ENCODE data around the gene CPNE5.

Gene CPNE5

DNA sequence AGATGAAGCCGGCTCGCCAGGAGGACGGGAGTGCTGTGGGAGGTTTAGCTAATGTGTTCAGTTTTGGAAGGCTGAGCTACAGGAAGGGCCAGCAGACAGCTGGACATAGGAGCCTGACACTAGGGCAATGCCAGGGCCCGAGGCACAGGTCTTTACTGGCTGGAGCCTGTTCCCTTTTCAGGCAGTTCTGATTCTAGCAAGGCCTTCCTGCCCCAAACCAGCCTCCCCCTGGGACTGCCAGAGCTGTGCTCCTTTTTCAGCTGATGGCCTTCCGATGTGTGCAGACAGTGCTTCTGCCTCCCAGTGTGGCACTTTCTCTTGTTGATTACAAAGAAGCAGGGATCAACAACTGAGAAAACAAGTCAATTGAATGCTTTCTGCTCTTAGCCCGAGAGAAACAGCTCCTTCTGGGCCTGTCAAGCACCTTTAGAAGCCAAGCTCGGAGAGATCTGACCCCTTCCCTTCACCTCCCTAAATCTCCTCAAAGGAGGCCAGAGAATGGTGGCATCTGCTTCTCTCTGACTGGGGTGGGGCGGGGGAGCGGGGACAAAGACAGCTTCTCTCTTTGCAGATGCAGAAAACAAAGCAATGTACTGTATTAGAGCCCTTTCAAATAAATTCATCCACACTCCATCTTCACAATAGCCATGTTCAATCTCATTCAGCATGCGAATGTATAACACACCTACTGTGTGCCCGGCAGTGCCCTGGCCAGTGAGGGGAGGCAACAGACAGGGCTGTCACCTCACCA lies 78.4 kb downstream of the CPNE5 start:
- DNase-seq = no peak

- peak; percentile 82 to 93 (median 89) for DNase-seq
These were observed 80.0 kb downstream of the CPNE5 start for GRCh38 chr6:36759148-36759759.

DNA sequence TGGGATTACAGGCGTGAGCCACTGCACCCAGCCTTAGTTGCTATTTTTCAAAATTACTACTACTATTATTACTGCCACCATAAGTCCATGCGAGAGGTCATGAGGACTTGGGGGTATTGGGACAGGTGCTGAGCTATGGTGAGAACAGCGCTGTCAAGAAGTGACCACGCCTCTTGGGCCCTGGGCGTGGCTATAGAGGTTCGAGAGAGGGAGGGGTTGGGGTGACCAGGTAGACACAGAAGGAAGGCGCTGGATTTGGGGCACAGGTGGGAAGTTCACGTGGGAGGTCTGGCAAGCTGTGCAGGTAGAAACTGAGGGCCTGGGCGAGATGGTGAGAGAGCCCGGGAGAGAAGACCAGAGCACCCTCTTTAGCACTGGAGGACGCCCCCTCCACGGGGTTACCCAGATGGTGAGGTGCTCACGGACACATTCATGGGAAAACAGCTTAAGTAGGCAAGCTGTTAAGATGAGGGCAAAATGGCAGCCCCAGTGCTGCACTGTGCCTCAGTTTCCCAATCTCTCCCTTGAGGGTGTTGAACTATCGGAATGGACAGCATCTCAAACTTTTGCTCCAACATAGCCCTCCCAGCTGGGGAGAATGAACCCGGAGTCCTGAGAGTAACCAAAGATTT lies 80.6 kb downstream of the CPNE5 start:
- DNase-seq = no peak

DNA sequence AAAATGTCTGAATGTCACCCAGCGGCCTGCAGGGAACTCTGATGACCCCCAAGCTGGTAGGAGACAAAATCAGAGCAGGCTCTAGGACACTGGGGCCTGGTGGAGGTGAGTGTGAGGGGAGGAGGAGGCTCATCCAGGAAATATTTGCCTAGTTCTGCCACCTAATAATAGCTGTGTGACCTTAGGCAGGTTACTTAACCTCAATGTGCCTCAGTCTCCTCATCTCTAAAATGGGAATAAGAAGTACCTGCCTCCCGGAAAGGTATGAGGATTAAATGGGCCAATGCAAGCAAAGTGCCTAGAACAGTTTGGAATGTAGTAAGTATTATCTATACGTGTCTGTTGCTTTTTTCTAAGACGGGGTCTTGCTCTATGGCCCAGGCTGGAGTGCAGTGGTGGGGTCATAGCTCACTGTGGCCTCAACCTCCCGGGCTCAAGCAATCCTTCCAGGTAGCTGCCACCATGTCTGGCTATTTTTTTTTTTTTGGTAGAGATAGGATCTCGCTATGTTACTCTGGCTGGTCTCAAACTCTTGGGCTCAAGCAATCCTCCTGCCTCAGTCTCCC lies 81.2 kb downstream of the CPNE5 start:
- DNase-seq = no peak

DNA sequence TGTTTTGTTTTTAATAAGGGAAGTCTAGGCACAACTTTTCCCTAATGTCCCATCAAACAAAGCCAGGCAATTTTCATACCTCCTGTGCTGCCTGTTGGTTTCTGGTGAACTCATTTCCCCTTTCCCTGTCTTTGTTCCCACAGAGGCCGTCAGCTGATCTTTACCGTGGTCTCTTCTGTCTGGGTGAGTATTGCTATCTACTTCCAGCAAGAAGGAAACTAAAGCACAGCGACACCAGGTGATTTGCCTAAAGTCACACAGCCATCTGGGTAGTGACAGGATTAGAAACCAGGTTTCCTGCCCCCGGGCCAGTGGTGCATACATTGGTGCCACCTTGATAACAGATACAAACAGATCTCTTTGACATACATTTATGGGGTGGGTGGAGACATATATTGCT lies 82.0 kb downstream of the CPNE5 start:
- peak; percentile 43 to 65 (median 64) for DNase-seq

DNA sequence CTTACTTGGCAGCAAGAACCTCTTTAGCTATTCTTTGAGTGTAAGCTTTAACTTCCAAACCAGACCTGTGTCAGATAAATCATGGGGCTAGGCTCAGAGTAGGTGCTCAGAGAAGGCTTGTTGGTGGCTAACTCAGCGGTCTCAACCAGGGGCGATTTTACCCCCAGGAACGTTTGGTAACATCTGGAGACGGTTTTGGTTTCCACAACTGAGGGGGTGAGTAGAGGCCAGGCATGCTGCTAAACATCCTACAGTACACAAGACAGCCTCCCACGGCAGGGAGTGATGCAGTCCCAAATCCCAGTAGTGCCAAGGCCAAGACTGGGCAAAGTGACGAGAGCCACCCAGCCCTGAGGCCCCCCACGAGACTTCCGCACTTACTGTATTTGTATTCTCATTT lies 82.5 kb downstream of the CPNE5 start:
- DNase-seq = peak in 2 of 4 experiments; percentile 36 to 46

- DNase-seq = peak; percentile 80 to 92 (median 82)
These were observed 83.6 kb downstream of the CPNE5 start for GRCh38 chr6:36755435-36756348.

DNA sequence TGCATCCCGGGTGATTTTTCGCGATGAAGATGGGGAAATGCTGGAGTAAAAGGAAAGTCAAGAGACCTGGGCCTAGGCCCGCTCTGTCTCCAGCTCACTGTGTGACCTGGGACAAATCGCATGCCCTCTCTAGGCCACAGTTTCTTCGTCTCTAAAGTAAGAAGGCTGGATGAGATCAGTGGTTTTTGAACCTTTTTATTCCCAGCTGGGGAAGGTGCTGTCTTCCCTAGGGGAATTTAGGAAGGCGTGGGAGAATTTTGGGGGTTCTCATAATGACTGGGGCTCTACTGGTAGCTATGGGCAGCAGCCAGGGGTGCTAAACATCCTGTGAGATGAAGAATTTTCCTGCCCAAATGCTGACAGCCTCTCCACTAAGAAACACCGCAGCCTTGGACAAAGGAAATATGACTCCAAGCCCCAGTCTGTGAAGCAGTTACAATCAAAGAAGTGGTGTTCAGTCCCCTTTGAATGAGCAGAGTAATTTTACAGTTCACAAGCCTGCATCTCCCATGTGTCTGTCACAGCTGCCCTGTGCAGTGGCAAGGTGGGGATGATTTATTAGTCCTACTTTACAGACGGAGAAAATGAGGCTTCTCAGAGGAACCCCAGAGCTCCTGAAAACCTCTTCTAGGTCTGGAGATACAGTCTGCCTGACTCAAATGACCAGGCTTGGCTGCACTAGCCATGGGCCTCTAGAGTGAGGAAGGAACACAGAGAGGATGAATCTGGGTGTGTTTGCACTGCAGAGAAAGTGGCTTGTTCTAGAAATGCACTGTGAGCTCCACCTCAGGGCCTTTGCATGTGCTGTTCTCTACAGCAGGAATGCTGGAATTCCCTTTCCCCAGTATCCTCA lies 84.4 kb downstream of the CPNE5 start:
- no peak for DNase-seq

DNA sequence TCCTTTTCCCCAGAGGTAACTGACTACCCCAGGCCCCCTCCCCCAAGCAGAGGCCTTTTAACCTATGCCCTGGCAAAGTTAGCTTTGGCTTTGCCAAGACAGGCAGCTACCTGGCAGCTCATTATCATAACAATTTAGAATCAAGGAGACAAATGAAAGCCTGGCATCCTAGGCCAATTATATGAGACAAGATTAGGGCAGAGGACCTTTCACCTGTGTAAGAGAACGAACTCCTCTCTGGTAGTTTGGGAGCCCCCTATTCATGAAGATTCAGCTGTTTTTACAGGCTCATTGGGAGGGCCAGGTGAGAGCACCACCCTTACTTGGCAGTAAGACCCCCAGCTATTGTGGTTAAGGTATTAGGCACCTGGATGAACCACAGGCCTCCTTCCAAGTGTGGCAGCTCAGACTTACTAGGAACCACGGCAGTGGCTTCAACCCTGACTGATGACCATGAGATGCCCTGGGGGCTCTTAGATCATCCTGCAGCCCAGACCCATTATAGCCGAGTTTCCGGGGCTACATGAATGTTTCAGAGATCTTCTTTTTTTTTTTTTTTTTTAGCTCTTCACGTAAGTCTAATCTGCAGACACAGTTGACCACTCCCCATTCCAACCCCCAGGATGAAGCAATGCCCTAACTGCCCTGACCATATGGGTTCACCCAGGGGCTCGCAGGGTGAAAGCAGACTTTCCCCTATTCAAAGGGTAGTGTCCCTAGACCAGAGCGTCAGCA lies 85.4 kb downstream of the CPNE5 start:
- peak in 1 of 4 experiments; percentile 26 for DNase-seq

- DNase-seq = peak; percentile 70 to 84 (median 79)
These were observed 86.2 kb downstream of the CPNE5 start for GRCh38 chr6:36752886-36753506.

DNA sequence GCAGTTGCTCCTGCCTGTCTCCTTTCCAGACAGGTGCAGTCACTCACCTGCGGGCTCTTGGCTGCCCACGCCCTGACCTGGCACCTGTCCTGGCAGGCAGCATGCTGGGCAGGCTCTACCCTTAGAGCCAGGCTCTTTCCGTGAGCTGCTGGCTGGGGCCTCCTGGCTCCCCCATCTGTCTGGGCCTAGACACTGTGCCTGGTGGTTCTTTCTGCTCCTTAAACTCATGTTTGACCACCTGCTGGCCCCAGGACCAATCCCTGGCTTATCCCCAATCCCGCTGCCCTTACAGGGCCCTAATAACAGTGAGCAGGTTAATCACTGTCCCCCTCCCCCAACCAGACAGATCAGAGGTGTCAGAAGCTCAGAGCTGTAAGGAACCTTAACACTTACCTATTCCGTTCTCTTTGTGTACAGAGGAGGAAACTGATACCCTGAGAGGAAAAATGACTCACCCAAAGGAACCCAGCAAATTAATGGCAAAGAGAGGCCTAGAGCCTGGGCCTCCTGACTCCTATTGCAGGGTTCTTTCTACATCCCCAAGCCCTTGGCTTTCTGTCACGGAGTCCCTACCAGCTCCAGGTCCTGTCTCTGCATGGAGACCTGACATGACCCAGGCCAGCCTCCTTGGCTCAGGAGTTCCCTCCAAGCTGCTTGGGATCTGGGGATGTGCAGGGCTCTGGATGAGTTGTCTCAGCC lies 86.9 kb downstream of the CPNE5 start:
- DNase-seq = peak in 3 of 4 experiments; percentile 19 to 31 (median 27)

DNA sequence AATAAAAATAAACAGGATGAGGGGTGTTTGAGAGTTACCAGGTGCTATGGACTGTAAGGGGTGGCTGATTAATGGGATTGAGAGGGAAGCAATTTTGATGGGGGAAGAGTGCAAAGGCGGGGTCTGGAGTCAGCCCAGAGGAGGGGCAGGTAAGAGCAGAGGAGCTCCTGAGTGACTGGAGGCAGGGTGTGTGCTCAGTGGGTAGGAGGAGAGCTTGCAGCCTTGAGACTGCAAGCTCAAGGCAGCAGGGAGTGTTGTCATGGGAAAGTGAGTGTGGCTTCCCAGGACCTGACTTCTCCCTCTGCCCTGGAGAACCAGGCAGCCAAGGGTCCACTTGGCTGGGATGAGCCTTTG lies 87.4 kb downstream of the CPNE5 start:
- peak in 2 of 4 experiments; percentile 16 to 42 for DNase-seq

DNA sequence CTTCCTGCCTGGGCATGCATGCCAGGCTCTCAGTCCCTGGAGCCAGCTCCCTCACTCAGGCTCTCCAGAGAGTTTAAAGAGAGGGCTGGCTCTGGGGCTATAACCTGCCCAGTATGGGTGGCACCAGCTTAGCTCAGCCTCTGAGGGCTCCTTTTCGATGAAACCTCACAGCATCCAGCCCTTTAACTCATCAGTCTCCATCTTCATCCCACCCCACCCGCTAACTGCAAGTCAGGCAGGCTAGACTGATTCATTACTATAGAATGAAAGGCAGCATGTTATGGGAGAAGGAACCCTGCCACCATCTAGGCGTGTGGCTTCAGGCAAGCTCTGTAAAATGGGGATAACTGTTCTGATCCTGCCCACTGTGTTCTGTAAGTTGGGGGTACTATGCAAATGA lies 88.2 kb downstream of the CPNE5 start:
- DNase-seq = no peak

- no peak for DNase-seq
These were observed 89.3 kb downstream of the CPNE5 start for GRCh38 chr6:36749829-36750489.

DNA sequence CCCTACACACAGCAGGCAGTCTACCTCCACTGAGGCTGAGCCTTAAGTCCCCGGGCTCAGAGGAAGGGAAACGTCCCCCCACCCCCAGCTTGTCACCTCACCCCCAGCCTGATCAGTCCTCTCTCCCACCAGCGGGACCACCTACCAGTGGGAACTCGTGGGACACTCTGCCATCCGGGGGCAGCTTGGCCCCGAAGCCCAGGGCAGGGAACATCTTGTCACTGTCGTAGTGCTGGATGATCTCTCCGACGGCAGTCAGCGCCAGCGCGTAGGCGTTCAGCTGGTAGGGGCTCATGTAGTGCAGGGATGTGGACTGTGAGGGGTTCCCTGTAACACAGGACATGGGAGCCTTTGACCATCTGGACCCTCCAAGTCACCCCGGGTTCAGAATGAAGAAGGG lies 93.0 kb downstream of the CPNE5 start:
- no peak for DNase-seq

DNA sequence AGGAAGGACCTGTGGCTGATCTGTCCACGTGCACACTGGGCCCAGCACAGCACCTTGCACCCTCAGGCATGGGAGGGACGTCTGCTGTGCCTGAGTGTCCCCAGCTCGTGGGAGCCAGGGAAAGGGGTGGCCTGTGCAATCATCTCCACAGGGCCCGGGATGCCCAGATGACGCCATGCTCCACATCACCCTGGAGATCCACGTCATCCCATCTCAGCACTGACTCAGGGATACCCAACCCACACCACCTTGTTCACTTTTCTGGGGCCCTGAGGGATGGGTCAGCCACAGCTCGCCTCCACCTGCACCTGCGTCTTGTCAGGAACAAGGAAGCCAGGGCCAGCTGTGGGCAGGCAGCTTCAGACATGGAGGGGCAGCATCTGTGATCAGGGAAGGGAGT lies 93.4 kb downstream of the CPNE5 start:
- DNase-seq = no peak

GRCh38 chr6:36745283-36745682 lies 94.0 kb downstream of the CPNE5 start:
- no peak for DNase-seq

DNA sequence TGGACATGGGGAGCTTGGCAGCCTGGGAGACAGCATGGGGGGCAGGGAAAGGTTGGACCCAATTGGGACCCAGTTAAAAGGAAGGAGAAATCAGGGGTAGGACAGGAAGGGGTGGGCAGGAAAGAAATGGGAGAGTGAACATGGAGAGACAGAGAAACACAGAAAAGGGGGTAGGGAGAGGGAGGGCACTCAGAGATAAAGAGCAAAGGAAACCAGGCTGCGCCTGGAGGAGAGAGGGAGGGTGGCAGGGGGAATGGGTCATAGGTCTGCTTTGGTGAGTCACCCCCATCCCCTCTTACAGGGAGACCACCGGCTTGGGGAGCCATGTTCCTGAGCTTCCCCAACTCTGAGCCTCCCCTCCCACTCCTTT lies 95.0 kb downstream of the CPNE5 start:
- no peak for DNase-seq
